SH-SY5Y (cell line): ENCODE results near the gene ADAM10.

Source experiments
- GATA2 ChIP-seq: IDR thresholded peaks from 2 replicates; pipeline ENCODE4 v1.6.1; 2011; ENCODE audit warnings: mild to moderate bottlenecking, low read depth, low read length
- GATA3 ChIP-seq: IDR thresholded peaks from 2 replicates; pipeline ENCODE4 v1.6.1; 2011; ENCODE audit warnings: low read depth, mild to moderate bottlenecking, low read length, moderate library complexity

GRCh38 chr15:58602823-58603222, 146.7 kb downstream of the ADAM10 start:
- TF ChIP-seq GATA2 (no peak), GATA3 (no peak)
